H1 (cell line): Measurements from ENCODE around the gene ARL2BP. TPM values are rescaled to one million over a fixed set of nuclear protein-coding genes. Genes with fewer than 3 reads are reported as not detected.

ENCODE experiments used
- CTCF ChIA-PET: fragments of 300-600 bp; sonication (Branson Sonifier 250); formaldehyde crosslinking; loops from one replicate; lab custom pipeline; 2021; ENCODE audit not compliant: partially characterized antibody; lab: Charles Lee
- POLR2A ChIA-PET: fragments of 300-600 bp; sonication (Branson Sonifier 250); formaldehyde crosslinking; loops from one replicate; lab custom pipeline; 2021; ENCODE audit warnings: inconsistent platforms; ENCODE audit not compliant: partially characterized antibody; lab: Charles Lee
- DNase-seq, 2 experiments: peaks; one replicate each; pipeline versions ENCODE4 v3.0.0 to v3.0.0-alpha.2; 2010 to 2022; ENCODE audit warnings: low spot score in 2 of 2, low read depth in 1 of 2, mixed read lengths in 1 of 2
- FAIRE-seq: peaks from 2 replicates; lab custom pipeline; 2011; peaks lifted over from hg19 to GRCh38; lab: Jason Lieb, UNC
- H2AFZ ChIP-seq: 2 replicates; pipeline ENCODE4 v1.8.1; 2012; ENCODE audit warnings: low read length, inconsistent platforms
- H2AK5ac ChIP-seq: 2 replicates; pipeline ENCODE4 v1.6.1; 2013; ENCODE audit warnings: low read depth, low read length
- H2BK120ac ChIP-seq: replicated peaks from 2 replicates; pipeline ENCODE3; 2013; ENCODE audit warnings: low read depth, low read length, inconsistent platforms
- H2BK12ac ChIP-seq: 2 replicates; pipeline ENCODE4 v1.6.1; 2013; ENCODE audit warnings: low read depth, low read length
- H2BK15ac ChIP-seq: 2 replicates; pipeline ENCODE4 v1.6.1; 2013; ENCODE audit warnings: low read length
- H2BK20ac ChIP-seq: 2 replicates; pipeline ENCODE4 v1.6.1; 2013; ENCODE audit warnings: low read length
- H2BK5ac ChIP-seq: 2 replicates; pipeline ENCODE4 v1.6.1; 2013; ENCODE audit warnings: low read depth, low read length
- H3K14ac ChIP-seq: 2 replicates; pipeline ENCODE4 v1.6.1; 2013; ENCODE audit warnings: inconsistent platforms; ENCODE audit not compliant: insufficient read length
- H3K18ac ChIP-seq: 2 replicates; pipeline ENCODE4 v1.6.1; 2013; ENCODE audit warnings: low read length; ENCODE audit errors: extremely low read depth
- H3K23ac ChIP-seq: 2 replicates; pipeline ENCODE4 v1.6.1; 2013; ENCODE audit warnings: inconsistent platforms; ENCODE audit not compliant: insufficient read length
- H3K23me2 ChIP-seq: 2 replicates; pipeline ENCODE4 v1.6.1; 2013; ENCODE audit warnings: low read depth, low read length
- H3K27ac ChIP-seq: 2 replicates; pipeline ENCODE4 v1.6.1; 2011; ENCODE audit warnings: low read depth, low read length, inconsistent platforms
- H3K27me3 ChIP-seq, 4 experiments: replicated peaks in 1 of 4; 1 replicate in 1 of 4; 2 replicates in 3 of 4; pipeline versions ENCODE4 v1.6.1 to v1.8.1; 2011 to 2013; ENCODE audit warnings: low read length in 3 of 4, mild to moderate bottlenecking in 3 of 4, inconsistent platforms in 2 of 4, mixed read lengths in 2 of 4, moderate library complexity in 1 of 4; ENCODE audit not compliant: control insufficient read depth in 3 of 4, insufficient read depth in 3 of 4; ENCODE audit errors: extremely low read depth in 1 of 4
- H3K36me3 ChIP-seq, 4 experiments: 2 replicates each; pipeline versions ENCODE4 v1.6.1 to v1.8.1; 2011 to 2013; ENCODE audit warnings: mild to moderate bottlenecking in 4 of 4, low read length in 3 of 4, moderate library complexity in 2 of 4, control low read depth in 1 of 4, inconsistent platforms in 1 of 4; ENCODE audit not compliant: insufficient read depth in 4 of 4, control insufficient read depth in 2 of 4
- H3K4ac ChIP-seq: replicated peaks from 2 replicates; pipeline ENCODE3; 2013; ENCODE audit warnings: low read length, low read depth, mixed read lengths, inconsistent platforms; ENCODE audit not compliant: insufficient read length
- H3K4me1 ChIP-seq, 4 experiments: replicated peaks in 1 of 4; 1 replicate in 1 of 4; 2 replicates in 3 of 4; pipeline versions ENCODE4 v1.6.1 to v1.8.1; 2011 to 2013; ENCODE audit warnings: low read length in 3 of 4, inconsistent platforms in 2 of 4, mixed read lengths in 1 of 4; ENCODE audit not compliant: insufficient read depth in 4 of 4, control insufficient read depth in 3 of 4
- H3K4me2 ChIP-seq, 2 experiments: 2 replicates each; pipeline versions ENCODE4 v1.6.1 to v1.8.1; 2011 to 2013; ENCODE audit warnings: low read depth in 2 of 2, low read length in 2 of 2, control low read depth in 1 of 2, inconsistent platforms in 1 of 2, mild to moderate bottlenecking in 1 of 2; ENCODE audit not compliant: insufficient read depth in 1 of 2
- H3K4me3 ChIP-seq, 4 experiments: fragments of 200-600, 300-600 bp in 1 of 4; sonication (generic), shearing (Covaris generic), sonication (Bioruptor Twin) in 1 of 4; 2 replicates each; pipeline versions ENCODE4 v1.5.1 to v1.8.1; 2011 to 2016; ENCODE audit warnings: low read length in 4 of 4, low read depth in 3 of 4, control low read depth in 2 of 4, inconsistent platforms in 2 of 4, mild to moderate bottlenecking in 2 of 4, mixed read lengths in 1 of 4, moderate library complexity in 1 of 4; ENCODE audit not compliant: insufficient read depth in 2 of 4; ENCODE audit errors: extremely low read depth in 1 of 4
- H3K56ac ChIP-seq: replicated peaks from 2 replicates; pipeline ENCODE3; 2013; ENCODE audit warnings: low read depth, mild to moderate bottlenecking, mixed read lengths, low read length, inconsistent platforms; ENCODE audit not compliant: insufficient read length
- H3K79me1 ChIP-seq: 2 replicates; pipeline ENCODE4 v1.6.1; 2013; ENCODE audit warnings: low read depth, low read length, control low read depth
- H3K79me2 ChIP-seq, 2 experiments: 2 replicates each; pipeline versions ENCODE4 v1.6.1 to v1.8.1; 2012 to 2013; ENCODE audit warnings: low read length in 2 of 2, mild to moderate bottlenecking in 2 of 2, inconsistent platforms in 1 of 2; ENCODE audit not compliant: insufficient read depth in 2 of 2, control insufficient read depth in 1 of 2
- H3K9ac ChIP-seq, 4 experiments: replicated peaks in 1 of 4; 1 replicate in 1 of 4; 2 replicates in 3 of 4; pipeline versions ENCODE4 v1.6.1 to v1.8.1; 2011 to 2013; ENCODE audit warnings: low read depth in 3 of 4, low read length in 3 of 4, control low read depth in 2 of 4, mild to moderate bottlenecking in 2 of 4, moderate library complexity in 2 of 4, inconsistent platforms in 1 of 4; ENCODE audit errors: extremely low read depth in 1 of 4
- H3K9me3 ChIP-seq, 2 experiments: 2 replicates each; pipeline versions ENCODE4 v1.6.1 to v1.8.1; 2012 to 2013; ENCODE audit warnings: mild to moderate bottlenecking in 2 of 2, moderate library complexity in 2 of 2, control low read depth in 1 of 2, inconsistent platforms in 1 of 2, low read depth in 1 of 2, low read length in 1 of 2, mixed read lengths in 1 of 2; ENCODE audit not compliant: insufficient read depth in 2 of 2
- H4K20me1 ChIP-seq, 2 experiments: replicated peaks in 1 of 2; 2 replicates each; pipeline versions ENCODE3 to v1.8.1; 2011 to 2013; ENCODE audit warnings: inconsistent platforms in 2 of 2, low read length in 2 of 2, mild to moderate bottlenecking in 1 of 2; ENCODE audit not compliant: insufficient read depth in 2 of 2, control insufficient read depth in 1 of 2
- H4K5ac ChIP-seq: 2 replicates; pipeline ENCODE4 v1.6.1; 2013; ENCODE audit warnings: low read length, low read depth, mixed read lengths, inconsistent platforms; ENCODE audit not compliant: insufficient read length
- H4K8ac ChIP-seq: 2 replicates; pipeline ENCODE4 v1.8.0; 2013; ENCODE audit warnings: mild to moderate bottlenecking, moderate library complexity, low read length, inconsistent platforms; ENCODE audit not compliant: insufficient read depth; ENCODE audit errors: extremely low read depth
- H4K91ac ChIP-seq: replicated peaks from 2 replicates; pipeline ENCODE3; 2013; ENCODE audit warnings: low read length, mixed read lengths, inconsistent platforms; ENCODE audit not compliant: insufficient read length
- CBX8 ChIP-seq: fragments of 300-800, 300-1000 bp; sonication (generic); IDR thresholded peaks from 2 replicates; pipeline ENCODE4 v1.7.1; 2016; ENCODE audit warnings: low read depth, low read length, borderline replicate concordance
- CHD1 ChIP-seq: IDR thresholded peaks from 2 replicates; pipeline ENCODE4 v1.6.1; 2012; ENCODE audit warnings: low read depth, low read length, improper control_type of control experiment
- CHD2 ChIP-seq: IDR thresholded peaks from 2 replicates; pipeline ENCODE4 v1.6.1; 2012; ENCODE audit warnings: low read length, improper control_type of control experiment
- JUN ChIP-seq: IDR thresholded peaks from 2 replicates; pipeline ENCODE4 v1.6.1; 2011; ENCODE audit warnings: low read depth, mild to moderate bottlenecking, improper control_type of control experiment, low read length
- JUND ChIP-seq: IDR thresholded peaks from 2 replicates; pipeline ENCODE4 v1.6.1; 2011; ENCODE audit warnings: mild to moderate bottlenecking, improper control_type of control experiment, low read length
- KDM1A ChIP-seq: fragments of 200-600, 300-600 bp; sonication (generic); IDR thresholded peaks from 2 replicates; pipeline ENCODE4 v1.7.1; 2016; ENCODE audit warnings: mild to moderate bottlenecking, low read length, borderline replicate concordance
- KDM5A ChIP-seq: fragments of 200-600 bp; IDR thresholded peaks from 2 replicates; pipeline ENCODE4 v1.7.1; 2012; ENCODE audit warnings: mild to moderate bottlenecking, low read length, inconsistent platforms, mixed read lengths
- RAD21 ChIP-seq, 2 experiments: IDR thresholded peaks in 1 of 2; conservative IDR thresholded peaks in 1 of 2; 2 replicates each; pipeline ENCODE4 v1.6.1; 2011; ENCODE audit warnings: low read depth in 2 of 2, low read length in 2 of 2, improper control_type of control experiment in 1 of 2, inconsistent platforms in 1 of 2, mild to moderate bottlenecking in 1 of 2, moderate library complexity in 1 of 2
- SAP30 ChIP-seq: fragments of 300-600 bp; sonication (generic); IDR thresholded peaks from 2 replicates; pipeline ENCODE4 v1.7.1; 2012; ENCODE audit warnings: low read length, moderate library complexity, mild to moderate bottlenecking, inconsistent platforms; ENCODE audit not compliant: insufficient read depth, insufficient replicate concordance
- SP1 ChIP-seq: IDR thresholded peaks from 2 replicates; pipeline ENCODE4 v1.6.1; 2011; ENCODE audit warnings: low read depth, low read length
- SRF ChIP-seq: IDR thresholded peaks from 2 replicates; pipeline ENCODE4 v1.6.1; 2011; ENCODE audit warnings: mild to moderate bottlenecking, low read depth, low read length, moderate library complexity
- TBP ChIP-seq: IDR thresholded peaks from 2 replicates; pipeline ENCODE4 v1.6.1; 2011; ENCODE audit warnings: low read depth, low read length, improper control_type of control experiment
- YY1 ChIP-seq: IDR thresholded peaks from 2 replicates; pipeline ENCODE4 v1.6.1; 2011; ENCODE audit warnings: low read depth, mild to moderate bottlenecking, low read length
- WGBS, 2 experiments: shearing (Covaris generic) in 1 of 2; methylation state at CpG; one replicate each; pipeline versions ENCODE4 v1.1.6 to v1.1.7; 2013 to 2015; ENCODE audit warnings: low lambda C conversion rate in 2 of 2, mixed read lengths in 2 of 2, inconsistent platforms in 1 of 2, low coverage in 1 of 2, missing lambda C conversion rate in 1 of 2; ENCODE audit not compliant: insufficient replicate concordance in 2 of 2, insufficient coverage in 1 of 2, insufficient read length in 1 of 2; ENCODE audit errors: extremely low coverage in 1 of 2, missing lambda C conversion rate in 1 of 2; 5-methylcytosine and 5-hydroxymethylcytosine counted together
- polyA plus RNA-seq, 7 experiments: library from polyadenylated mRNA; depleted of rRNA in 3 of 7; stranded (reverse) in 5 of 7; unstranded in 2 of 7; fragments of >200 nt in 5 of 7; fragments of 200-250 nt in 2 of 7; gene quantifications; 1 replicate in 5 of 7; 2 replicates in 1 of 7; 4 replicates in 1 of 7; pipeline versions ENCODE4 v1.2.1 to v1.2.3, GENCODE V29; 2011 to 2013; ENCODE audit warnings: missing spikeins in 2 of 7, mixed read lengths in 2 of 7
- total RNA-seq: library from RNA; stranded (reverse); fragmentation: NEBNext Ultra II Directional; extraction: Animal tissue kit (Norgen Biotek cat#: 25700); gene quantifications from 2 replicates; pipeline ENCODE4 v1.2.1, GENCODE V29; 2021
- TF ChIP-seq, protein P1 (sequence below): IDR thresholded peaks from 2 replicates; pipeline ENCODE4 v1.6.1; 2011; ENCODE audit warnings: low read length, improper control_type of control experiment

The ARL2BP gene
- total and polyA plus RNA-seq, 2 of the 8 experiments (the other 6 are each of a cell fraction or from before 2014, with no cell fraction given) = 13.6 to 18.3 TPM

DNA sequence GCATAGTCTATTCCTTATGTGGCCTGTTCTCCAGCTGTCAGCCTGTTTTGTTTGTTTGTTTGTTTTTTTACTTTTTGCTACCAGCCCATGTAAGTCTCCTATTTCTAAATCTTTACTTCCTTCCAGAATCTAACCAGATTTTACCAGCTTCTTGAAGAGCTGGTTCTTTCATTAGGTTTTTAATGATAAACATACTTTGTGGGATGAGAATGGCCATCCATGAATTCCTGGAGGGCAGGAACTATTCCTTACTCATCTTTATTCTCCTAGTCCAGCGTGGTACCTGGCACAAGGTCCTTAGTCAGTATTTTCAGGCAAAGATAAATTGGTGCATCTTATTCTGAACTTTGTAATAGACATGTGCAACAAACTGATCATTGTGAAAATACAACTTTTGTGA is 41.6 kb upstream of the ARL2BP start:
- no peak overlapping the region for H2BK20ac ChIP-seq
- no peak overlapping the region for H3K9ac ChIP-seq
- H2AK5ac ChIP-seq = no peak overlapping the region
- no peak overlapping the region for H3K4ac ChIP-seq
- no peak overlapping the region for H3K14ac ChIP-seq
- no peak overlapping the region for H4K91ac ChIP-seq
- no peak overlapping the region for H2AFZ ChIP-seq
- H3K79me2 ChIP-seq = peaks cover 0 to 5% of the 10 kb centered on the region in 2 experiments; a peak in 1 of 4 replicates
- no peak overlapping the region for H3K4me2 ChIP-seq
- H3K4me1 ChIP-seq = no peaks in the 10 kb centered on the region
- no peak overlapping the region for H4K5ac ChIP-seq
- no peak overlapping the region for H3K23ac ChIP-seq
- no peak overlapping the region for H2BK12ac ChIP-seq
- no peak overlapping the region for H2BK15ac ChIP-seq
- H3K18ac ChIP-seq = no peak overlapping the region
- peaks cover 0 to 1% of the 10 kb centered on the region in 2 experiments for H4K20me1 ChIP-seq
- no peak overlapping the region for H3K4me3 ChIP-seq
- H4K8ac ChIP-seq = no peak overlapping the region
- no peak overlapping the region for H3K27ac ChIP-seq
- ChIA-PET CTCF (interaction anchor here (1.4 kb wide), 1 partner anchor 10 kb away, joined by 5 read pairs; no protein-coding TSS in a partner anchor), POLR2A (no interaction called here)
- no peaks in the 10 kb centered on the region for H3K27me3 ChIP-seq
- H3K23me2 ChIP-seq = no peaks in the 10 kb centered on the region
- H2BK120ac ChIP-seq = no peak overlapping the region
- no peak overlapping the region for H2BK5ac ChIP-seq
- H3K9me3 ChIP-seq = peaks cover 0 to 7% of the 10 kb centered on the region in 2 experiments; a peak in 2 of 4 replicates
- no peaks in the 10 kb centered on the region for H3K79me1 ChIP-seq
- H3K56ac ChIP-seq = no peak overlapping the region
- 94% methylated on average over 1 of the region's 1 CpG; no CpG with 5 or more reads in 1 of the 2 experiments for WGBS, 2 experiments
- no peak for DNase-seq
- no peak for FAIRE-seq
- peaks cover 2 to 32% (median 13%) of the 10 kb centered on the region in 4 experiments; a peak in 7 of 8 replicates for H3K36me3 ChIP-seq
- TF ChIP-seq TBP = no peak
- no peak for TF ChIP-seq SP1
- TF ChIP-seq KDM1A = no peak
- TF ChIP-seq CHD2 = no peak
- TF ChIP-seq, protein P1, sequence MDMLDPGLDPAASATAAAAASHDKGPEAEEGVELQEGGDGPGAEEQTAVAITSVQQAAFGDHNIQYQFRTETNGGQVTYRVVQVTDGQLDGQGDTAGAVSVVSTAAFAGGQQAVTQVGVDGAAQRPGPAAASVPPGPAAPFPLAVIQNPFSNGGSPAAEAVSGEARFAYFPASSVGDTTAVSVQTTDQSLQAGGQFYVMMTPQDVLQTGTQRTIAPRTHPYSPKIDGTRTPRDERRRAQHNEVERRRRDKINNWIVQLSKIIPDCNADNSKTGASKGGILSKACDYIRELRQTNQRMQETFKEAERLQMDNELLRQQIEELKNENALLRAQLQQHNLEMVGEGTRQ = no peak
- TF ChIP-seq YY1 = no peak
- TF ChIP-seq KDM5A = no peak
- TF ChIP-seq SAP30 = no peak
- no peak for TF ChIP-seq CBX8
- TF ChIP-seq SRF = no peak
- no peak for TF ChIP-seq JUN
- TF ChIP-seq CHD1 = no peak
- no peak for TF ChIP-seq RAD21 (IDR thresholded peaks at IDR 0.05 in 1 of 2, conservative IDR thresholded peaks at IDR 0.05 in 1 of 2; ENCODE audit: low read depth in 2 of 2, low read length in 2 of 2)
- TF ChIP-seq JUND = no peak
